ENCODE measurements around the gene TIPRL.

DNA sequence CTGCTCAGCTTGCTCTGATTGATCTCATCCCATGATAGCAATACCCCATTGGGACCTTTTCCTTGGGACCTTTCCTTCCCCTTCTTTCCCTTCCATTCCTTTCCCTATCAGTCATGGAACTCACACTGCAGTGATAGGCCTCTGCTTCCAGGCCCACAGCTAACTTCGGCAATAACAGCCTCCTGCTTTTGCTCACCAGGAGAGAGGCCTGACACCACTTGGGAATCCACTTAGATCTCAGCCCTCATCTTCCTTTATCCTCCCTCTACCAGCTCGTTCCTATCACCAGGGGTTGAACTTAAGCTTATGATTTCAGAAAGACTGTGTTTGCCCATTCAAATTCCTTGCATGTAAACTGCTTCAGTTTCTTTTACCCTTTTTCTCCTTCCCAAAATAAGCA is 11.0 kb upstream of the TIPRL start:
- TF ChIP-seq, protein P1, sequence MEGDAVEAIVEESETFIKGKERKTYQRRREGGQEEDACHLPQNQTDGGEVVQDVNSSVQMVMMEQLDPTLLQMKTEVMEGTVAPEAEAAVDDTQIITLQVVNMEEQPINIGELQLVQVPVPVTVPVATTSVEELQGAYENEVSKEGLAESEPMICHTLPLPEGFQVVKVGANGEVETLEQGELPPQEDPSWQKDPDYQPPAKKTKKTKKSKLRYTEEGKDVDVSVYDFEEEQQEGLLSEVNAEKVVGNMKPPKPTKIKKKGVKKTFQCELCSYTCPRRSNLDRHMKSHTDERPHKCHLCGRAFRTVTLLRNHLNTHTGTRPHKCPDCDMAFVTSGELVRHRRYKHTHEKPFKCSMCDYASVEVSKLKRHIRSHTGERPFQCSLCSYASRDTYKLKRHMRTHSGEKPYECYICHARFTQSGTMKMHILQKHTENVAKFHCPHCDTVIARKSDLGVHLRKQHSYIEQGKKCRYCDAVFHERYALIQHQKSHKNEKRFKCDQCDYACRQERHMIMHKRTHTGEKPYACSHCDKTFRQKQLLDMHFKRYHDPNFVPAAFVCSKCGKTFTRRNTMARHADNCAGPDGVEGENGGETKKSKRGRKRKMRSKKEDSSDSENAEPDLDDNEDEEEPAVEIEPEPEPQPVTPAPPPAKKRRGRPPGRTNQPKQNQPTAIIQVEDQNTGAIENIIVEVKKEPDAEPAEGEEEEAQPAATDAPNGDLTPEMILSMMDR (IDR thresholded peaks at IDR 0.05) = no peak
- no peak for TF ChIP-seq POLR2A (IDR thresholded peaks at IDR 0.05)
